DMS79 treated with DMSO at 0.1 percent for 48 hours (cell line): ENCODE data around the gene MFSD2A.
"Not testable (repeated sequence)": the region's sequence is repeated elsewhere in the genome, so short reads cannot be mapped to it uniquely, and the experiment has no call there.

Experiments used
- DNase-seq: peaks from one replicate; lab custom pipeline; 2025; lab: John Stamatoyannopoulos, UW

Gene MFSD2A

GRCh38 chr1:40003156-40004093 is 48.5 kb downstream of the MFSD2A start:
- no peak for DNase-seq

GRCh38 chr1:40004857-40005256 is 49.9 kb downstream of the MFSD2A start:
- no peak for DNase-seq

GRCh38 chr1:40007481-40008034 is 52.6 kb downstream of the MFSD2A start:
- not testable (repeated sequence) for DNase-seq

- no peak for DNase-seq
Observed at GRCh38 chr1:40011198-40011597, 56.3 kb downstream of the MFSD2A start.

GRCh38 chr1:40014253-40014706 is 59.3 kb downstream of the MFSD2A start:
- DNase-seq = no peak

GRCh38 chr1:40014812-40015594 is 60.1 kb downstream of the MFSD2A start:
- DNase-seq = no peak

- DNase-seq = no peak
Observed at GRCh38 chr1:40017951-40018575, 63.1 kb downstream of the MFSD2A start.
